Fibroblast of peridontal ligament (primary cell): ENCODE data around the gene MRPL2.

Experiments
- DNase-seq: peaks from one replicate; pipeline ENCODE4 v3.0.0-alpha.2; 2010; ENCODE audit errors: extremely low read depth

MRPL2 gene

GRCh38 chr6:43059168-43060033, at the start of gene MRPL2, which contains the start of gene KLC4:
MRPL2 (minus strand) TSS chr6:43059434; CDS start chr6:43059381, 53 bp downstream.
KLC4 (plus strand) TSS chr6:43059631; CDS start chr6:43061336, 1,705 bp downstream.
- peak; percentile 98 for DNase-seq

GRCh38 chr6:43107344-43108062, 48.3 kb upstream of the MRPL2 start:
- no peak for DNase-seq

- DNase-seq = no peak
Observed at GRCh38 chr6:43105538-43106222, 46.4 kb upstream of the MRPL2 start.

- no peak for DNase-seq
Observed at GRCh38 chr6:43103253-43103876, 44.1 kb upstream of the MRPL2 start.

- no peak for DNase-seq
Observed at GRCh38 chr6:43101497-43101896, 42.3 kb upstream of the MRPL2 start.

GRCh38 chr6:43097502-43097901, 38.3 kb upstream of the MRPL2 start:
- no peak for DNase-seq

GRCh38 chr6:43097098-43097489, 37.9 kb upstream of the MRPL2 start:
- no peak for DNase-seq

- DNase-seq = peak; percentile 94
Observed at GRCh38 chr6:43096451-43097097, 37.3 kb upstream of the MRPL2 start.

GRCh38 chr6:43095939-43096338, 36.7 kb upstream of the MRPL2 start:
- DNase-seq = no peak

- DNase-seq = peak; percentile 89
Observed at GRCh38 chr6:43093436-43094289, 34.4 kb upstream of the MRPL2 start.

- DNase-seq = no peak
Observed at GRCh38 chr6:43092635-43093034, 33.4 kb upstream of the MRPL2 start.

GRCh38 chr6:43091436-43091991, 32.3 kb upstream of the MRPL2 start:
- DNase-seq = no peak

GRCh38 chr6:43091020-43091419, 31.8 kb upstream of the MRPL2 start:
- DNase-seq = no peak

GRCh38 chr6:43090559-43090956, 31.3 kb upstream of the MRPL2 start:
- DNase-seq = peak; percentile 35

- DNase-seq = peak; percentile 66
Observed at GRCh38 chr6:43089874-43090558, 30.8 kb upstream of the MRPL2 start.

- no peak for DNase-seq
Observed at GRCh38 chr6:43089467-43089866, 30.2 kb upstream of the MRPL2 start.

GRCh38 chr6:43088654-43089056, 29.4 kb upstream of the MRPL2 start:
- no peak for DNase-seq

- no peak for DNase-seq
Observed at GRCh38 chr6:43086022-43086658, 26.9 kb upstream of the MRPL2 start.
